Measurements from ENCODE around the gene SLC6A15. TPM values are rescaled to one million over a fixed set of nuclear protein-coding genes. Genes with fewer than 3 reads are reported as not detected.
A peak's percentile ranks its signal among the peaks of the same experiment; 100 is the strongest.

The SLC6A15 gene
- total and polyA plus RNA-seq, 2 experiments from 2014 or later, result 2.2 to 6.2 TPM

- H3K4me1 ChIP-seq (ENCODE audit: insufficient read depth), result no peaks in the 10 kb centered on the region
- no peaks in the 10 kb centered on the region for H3K9me3 ChIP-seq (ENCODE audit: low read depth)
- DNase-seq (ENCODE audit: low spot score), result no peak
- H3K27me3 ChIP-seq, result peaks cover 9% of the 10 kb centered on the region
- H3K79me2 ChIP-seq, result no peaks in the 10 kb centered on the region
- no peaks in the 10 kb centered on the region for H4K20me1 ChIP-seq (ENCODE audit: insufficient read depth, poor library complexity, severe bottlenecking)
- no peaks in the 10 kb centered on the region for H3K9me2 ChIP-seq (replicated peaks; ENCODE audit: insufficient read depth)
- no peaks in the 10 kb centered on the region for H3K36me3 ChIP-seq (replicated peaks; ENCODE audit: insufficient read depth, low read depth)
- H2AFZ ChIP-seq, result no peak overlapping the region
- TF ChIP-seq EZH2phosphoT487 (IDR thresholded peaks at IDR 0.05; ENCODE audit: low read depth, severe bottlenecking, unreplicated experiment), result no peak
- TF ChIP-seq CTCF (IDR thresholded peaks at IDR 0.05; ENCODE audit: poor library complexity), result no peak
- no peak for TF ChIP-seq EZH2 (IDR thresholded peaks at IDR 0.05; ENCODE audit: borderline replicate concordance)
- H3K4me3 ChIP-seq, result no peak overlapping the region
- no peak overlapping the region for H3K4me2 ChIP-seq
- WGBS (ENCODE audit: low lambda C conversion rate, missing lambda C conversion rate), result 86% methylated on average over 1 of the region's 1 CpG
- H3K27ac ChIP-seq, result no peak overlapping the region
These were observed 7.7 kb upstream of the SLC6A15 start for GRCh38 chr12:84920331-84920730.

- WGBS (ENCODE audit: low lambda C conversion rate, missing lambda C conversion rate), result 90% methylated on average over 1 of the region's 1 CpG
- H3K27me3 ChIP-seq, result peaks cover 18% of the 10 kb centered on the region
- TF ChIP-seq EZH2 (IDR thresholded peaks at IDR 0.05; ENCODE audit: borderline replicate concordance), result no peak
- no peak for TF ChIP-seq EZH2phosphoT487 (IDR thresholded peaks at IDR 0.05; ENCODE audit: low read depth, severe bottlenecking, unreplicated experiment)
- no peak for TF ChIP-seq CTCF (IDR thresholded peaks at IDR 0.05; ENCODE audit: poor library complexity)
- no peaks in the 10 kb centered on the region for H3K4me1 ChIP-seq (ENCODE audit: insufficient read depth)
- no peaks in the 10 kb centered on the region for H3K9me2 ChIP-seq (replicated peaks; ENCODE audit: insufficient read depth)
- no peaks in the 10 kb centered on the region for H3K36me3 ChIP-seq (replicated peaks; ENCODE audit: insufficient read depth, low read depth)
- H3K4me2 ChIP-seq, result no peak overlapping the region
- DNase-seq (ENCODE audit: low spot score), result no peak
- no peaks in the 10 kb centered on the region for H3K79me2 ChIP-seq
- H2AFZ ChIP-seq, result no peak overlapping the region
- H3K9me3 ChIP-seq (ENCODE audit: low read depth), result no peaks in the 10 kb centered on the region
- H3K4me3 ChIP-seq, result no peak overlapping the region
- no peaks in the 10 kb centered on the region for H4K20me1 ChIP-seq (ENCODE audit: insufficient read depth, poor library complexity, severe bottlenecking)
- H3K27ac ChIP-seq, result no peak overlapping the region
These were observed 6.7 kb upstream of the SLC6A15 start for GRCh38 chr12:84919271-84919670.

GRCh38 chr12:84913129-84913515, 523 bp upstream of the SLC6A15 start:
- H2AFZ ChIP-seq, result peak overlapping the region; percentile 94
- no peaks in the 10 kb centered on the region for H3K9me3 ChIP-seq (ENCODE audit: low read depth)
- H3K4me3 ChIP-seq, result peak overlapping the region; percentile 36
- DNase-seq (ENCODE audit: low spot score), result peak; percentile 10
- H4K20me1 ChIP-seq (ENCODE audit: insufficient read depth, poor library complexity, severe bottlenecking), result no peaks in the 10 kb centered on the region
- H3K4me2 ChIP-seq, result peak overlapping the region; percentile 99
- no peaks in the 10 kb centered on the region for H3K36me3 ChIP-seq (replicated peaks; ENCODE audit: insufficient read depth, low read depth)
- no peak overlapping the region for H3K27ac ChIP-seq
- no peak for TF ChIP-seq EZH2phosphoT487 (IDR thresholded peaks at IDR 0.05; ENCODE audit: low read depth, severe bottlenecking, unreplicated experiment)
- no peak for TF ChIP-seq EZH2 (IDR thresholded peaks at IDR 0.05; ENCODE audit: borderline replicate concordance)
- no peak for TF ChIP-seq CTCF (IDR thresholded peaks at IDR 0.05; ENCODE audit: poor library complexity)
- H3K27me3 ChIP-seq, result peaks cover 70% of the 10 kb centered on the region
- peaks cover 5% of the 10 kb centered on the region for H3K4me1 ChIP-seq (ENCODE audit: insufficient read depth)
- no peaks in the 10 kb centered on the region for H3K9me2 ChIP-seq (replicated peaks; ENCODE audit: insufficient read depth)
- H3K79me2 ChIP-seq, result no peaks in the 10 kb centered on the region
- 1% methylated on average over 9 of the region's 9 CpGs for WGBS (ENCODE audit: low lambda C conversion rate, missing lambda C conversion rate)
